Measurements from ENCODE around the gene SEPTIN10.

Gene SEPTIN10

GRCh38 chr2:109531221-109531620 lies 82.5 kb downstream of the SEPTIN10 start:
- no peak for DNase-seq (ENCODE audit: low read depth)
- no peak overlapping the region for H3K4me3 ChIP-seq (ENCODE audit: low read depth, low read length)
- no peak for TF ChIP-seq CTCF (IDR thresholded peaks at IDR 0.05; ENCODE audit: insufficient read depth, low read depth, low read length, missing control alignments)

GRCh38 chr2:109530712-109531111 lies 83.1 kb downstream of the SEPTIN10 start:
- no peak for DNase-seq (ENCODE audit: low read depth)
- TF ChIP-seq CTCF (IDR thresholded peaks at IDR 0.05; ENCODE audit: insufficient read depth, low read depth, low read length, missing control alignments): no peak
- no peak overlapping the region for H3K4me3 ChIP-seq (ENCODE audit: low read depth, low read length)

- no peak for TF ChIP-seq CTCF (IDR thresholded peaks at IDR 0.05; ENCODE audit: insufficient read depth, low read depth, low read length, missing control alignments)
- no peak overlapping the region for H3K4me3 ChIP-seq (ENCODE audit: low read depth, low read length)
- DNase-seq (ENCODE audit: low read depth): no peak
Measured at GRCh38 chr2:109529532-109530449, 84.0 kb downstream of the SEPTIN10 start.

GRCh38 chr2:109528811-109529501 lies 84.8 kb downstream of the SEPTIN10 start:
- DNase-seq (ENCODE audit: low read depth): no peak
- H3K4me3 ChIP-seq (ENCODE audit: low read depth, low read length): no peak overlapping the region
- TF ChIP-seq CTCF (IDR thresholded peaks at IDR 0.05; ENCODE audit: insufficient read depth, low read depth, low read length, missing control alignments): no peak

GRCh38 chr2:109527846-109528705 lies 85.7 kb downstream of the SEPTIN10 start:
- TF ChIP-seq CTCF (IDR thresholded peaks at IDR 0.05; ENCODE audit: insufficient read depth, low read depth, low read length, missing control alignments): no peak
- no peak for DNase-seq (ENCODE audit: low read depth)
- H3K4me3 ChIP-seq (ENCODE audit: low read depth, low read length): no peak overlapping the region

- H3K4me3 ChIP-seq (ENCODE audit: low read depth, low read length): no peak overlapping the region
- no peak for TF ChIP-seq CTCF (IDR thresholded peaks at IDR 0.05; ENCODE audit: insufficient read depth, low read depth, low read length, missing control alignments)
- no peak for DNase-seq (ENCODE audit: low read depth)
Measured at GRCh38 chr2:109527079-109527478, 86.7 kb downstream of the SEPTIN10 start.
